HEK293T (cell line): ENCODE results near the gene ATP2B1.

Experiments
- BHLHE40 ChIP-seq: fragments of 450-650 bp; IDR thresholded peaks from 2 replicates; pipeline ENCODE4 v1.6.1; 2016; ENCODE audit warnings: mild to moderate bottlenecking, moderate library complexity, borderline replicate concordance
- FOXM1 ChIP-seq: fragments of 450-650 bp; IDR thresholded peaks from 2 replicates; pipeline ENCODE4 v1.6.1; 2017; ENCODE audit warnings: mild to moderate bottlenecking, borderline replicate concordance
- TARDBP ChIP-seq: fragments of 450-650 bp; IDR thresholded peaks from 2 replicates; pipeline ENCODE4 v1.6.1; 2016

DNA sequence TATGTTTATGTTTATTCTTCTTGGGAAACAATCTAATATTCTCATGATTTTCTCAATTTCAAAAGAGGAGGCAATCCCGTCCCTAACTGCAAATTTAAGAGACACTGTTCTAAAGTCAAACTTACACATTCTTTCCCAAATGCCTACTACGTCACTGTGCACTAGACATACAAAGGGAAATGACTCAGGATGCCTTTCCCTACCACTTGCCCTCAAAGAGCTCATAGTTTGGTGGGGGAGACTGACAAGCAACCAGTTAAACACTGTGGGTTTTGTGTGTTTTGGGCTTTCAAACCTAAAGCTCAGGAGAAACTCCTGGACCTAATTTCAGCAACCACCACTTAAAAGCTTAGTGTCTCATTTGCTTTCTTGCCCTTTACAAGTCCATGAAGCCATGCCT lies 58.4 kb downstream of the ATP2B1 start:
- no peak for TF ChIP-seq BHLHE40
- TF ChIP-seq FOXM1, result no peak
- TF ChIP-seq TARDBP, result no peak
